Rectal smooth muscle tissue (tissue), 1 donor: ENCODE data around the gene PKNOX1.
"Not testable (repeated sequence)": the region's sequence is repeated elsewhere in the genome, so short reads cannot be mapped to it uniquely, and the experiment has no call there.

Experiments used
- H3K27ac ChIP-seq: one replicate; pipeline ENCODE4 v1.7.0; 2013; ENCODE audit warnings: low read depth, low read length, inconsistent platforms
- H3K27me3 ChIP-seq: one replicate; pipeline ENCODE4 v1.7.0; 2013; ENCODE audit warnings: low read length; ENCODE audit not compliant: control insufficient read depth, insufficient read depth
- H3K36me3 ChIP-seq: one replicate; pipeline ENCODE4 v1.7.0; 2013; ENCODE audit warnings: low read length; ENCODE audit not compliant: control insufficient read depth, insufficient read depth
- H3K4me1 ChIP-seq: one replicate; pipeline ENCODE4 v1.7.0; 2013; ENCODE audit warnings: low read length; ENCODE audit not compliant: control insufficient read depth, insufficient read depth
- H3K4me3 ChIP-seq: one replicate; pipeline ENCODE4 v1.7.0; 2013; ENCODE audit warnings: low read length
- H3K9ac ChIP-seq: one replicate; pipeline ENCODE4 v1.7.0; 2013; ENCODE audit warnings: low read length

PKNOX1 gene

DNA sequence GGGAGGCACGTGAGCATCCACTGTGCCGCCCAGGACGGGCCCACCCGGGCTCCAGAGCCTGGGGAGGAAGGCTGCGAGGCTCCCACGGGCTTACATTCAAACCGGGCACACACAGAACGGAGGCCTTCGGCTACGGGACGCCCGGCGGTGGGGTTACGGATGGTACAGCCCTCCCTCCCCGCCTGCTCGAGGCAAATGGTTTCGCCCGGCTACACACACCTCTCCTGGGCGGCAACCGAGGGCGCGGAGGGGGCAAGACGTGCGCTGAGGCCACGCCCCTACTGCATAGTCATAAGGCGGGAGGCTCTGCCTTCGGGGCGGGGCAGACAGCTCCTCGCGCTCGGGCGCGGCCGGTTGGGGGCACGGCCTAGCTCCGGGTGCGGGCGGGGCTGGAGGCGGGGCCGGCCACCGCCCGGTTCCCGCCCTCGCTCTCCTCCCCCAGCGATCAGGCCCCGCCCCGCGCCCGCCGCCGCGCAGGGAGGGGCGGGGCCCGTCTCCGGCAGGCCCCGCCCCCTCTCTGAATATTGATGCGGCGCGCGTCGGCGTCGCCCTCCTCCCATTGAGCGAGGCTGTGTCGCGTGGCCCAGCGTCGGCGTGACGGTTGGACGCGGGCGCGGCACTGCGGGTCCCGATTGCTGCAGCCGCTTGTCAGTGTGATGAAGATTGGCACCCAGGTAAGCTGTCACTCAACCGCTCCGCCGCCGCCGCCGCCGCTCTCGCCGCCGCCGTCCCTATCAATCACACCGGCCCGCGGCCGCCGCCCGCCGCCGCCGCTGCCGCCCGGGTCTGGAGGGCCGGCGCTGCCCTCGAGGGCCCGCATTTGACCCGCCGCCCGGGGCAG is at the start of gene PKNOX1:
PKNOX1 (plus strand) TSS at position 572 of the 841 bp plus-strand sequence. CDS start 29,820 bp downstream, outside the sequence.
- peak within 1 kb of the TSS; percentile 93 for H3K4me3 ChIP-seq
- H3K4me1 ChIP-seq = peaks cover 7% of the 10 kb centered on the region
- H3K27ac ChIP-seq = peak within 1 kb of the TSS; percentile 92
- no peaks in the 10 kb centered on the region for H3K36me3 ChIP-seq
- peak within 1 kb of the TSS; percentile 42 for H3K9ac ChIP-seq
- no peaks in the 10 kb centered on the region for H3K27me3 ChIP-seq

GRCh38 chr21:42925114-42925926 is 49.0 kb upstream of the PKNOX1 start, which contains the start of gene ERVH48-1:
TSS of gene ERVH48-1 (minus strand) at chr21:42925630. CDS start at chr21:42919006, 6,624 bp downstream.
- Histone ChIP-seq H3K4me1 (peaks cover 2% of the 10 kb centered on the region), H3K9ac (no peak within 1 kb of the TSS), H3K4me3 (no peak within 1 kb of the TSS), H3K27ac (no peak within 1 kb of the TSS), H3K36me3 (no peaks in the 10 kb centered on the region), H3K27me3 (no peaks in the 10 kb centered on the region)

DNA sequence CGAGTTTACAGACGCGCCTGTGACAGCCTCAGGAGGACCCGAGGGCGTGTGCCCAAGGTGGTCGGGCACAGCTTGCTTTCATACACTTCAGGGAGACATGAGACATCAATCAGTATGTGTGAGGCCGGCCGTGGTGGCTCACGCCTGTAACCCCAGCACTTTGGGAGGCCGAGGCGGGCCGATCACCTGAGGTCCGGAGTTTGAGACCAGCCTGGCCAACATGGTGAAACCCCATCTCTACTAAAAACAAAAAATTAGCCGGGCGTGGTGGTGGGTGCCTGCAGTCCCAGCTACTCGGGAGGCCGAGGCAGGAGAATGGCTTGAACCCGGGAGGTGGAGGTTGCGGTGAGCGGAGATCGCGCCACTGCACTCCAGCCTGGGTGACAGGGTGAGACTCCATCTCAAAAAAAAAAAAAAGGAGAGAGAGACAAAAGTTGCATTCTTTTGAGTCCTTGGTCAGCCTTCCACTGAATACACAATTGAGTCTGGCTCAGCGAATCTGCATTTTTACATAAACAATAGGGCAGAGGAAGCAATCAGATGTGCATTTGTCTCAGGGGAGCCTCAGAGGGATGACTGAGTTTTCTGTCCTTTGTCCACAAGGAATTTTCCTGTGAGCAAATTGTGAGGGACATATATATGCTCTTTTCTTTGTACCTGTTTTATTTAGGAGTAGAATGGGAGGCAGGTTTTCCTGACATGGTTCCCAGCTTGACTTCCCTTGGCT is 46.7 kb upstream of the PKNOX1 start:
- H3K27me3 ChIP-seq = not testable (repeated sequence)

DNA sequence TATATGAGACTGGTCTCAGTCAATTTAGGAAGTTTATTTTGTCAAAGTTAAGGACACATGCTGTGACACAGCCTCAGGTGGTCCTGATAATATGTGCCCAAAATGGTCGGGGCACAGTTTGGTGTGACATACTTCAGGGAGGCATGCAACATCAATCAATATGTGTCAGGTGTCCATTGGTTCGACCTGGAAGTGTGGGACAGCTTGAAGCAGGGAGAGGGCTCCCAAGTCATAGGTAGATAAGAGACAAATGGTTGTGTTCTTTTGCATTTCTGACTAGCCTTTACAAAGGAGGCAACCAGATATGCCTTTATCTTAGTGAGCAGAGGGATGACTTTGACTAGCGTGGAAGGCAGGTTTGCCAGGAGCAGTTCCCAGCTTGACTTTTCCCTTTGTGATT is 44.4 kb upstream of the PKNOX1 start:
- no peak overlapping the region for H3K9ac ChIP-seq
- no peaks in the 10 kb centered on the region for H3K4me1 ChIP-seq
- no peaks in the 10 kb centered on the region for H3K36me3 ChIP-seq
- H3K27ac ChIP-seq = no peak overlapping the region
- no peak overlapping the region for H3K4me3 ChIP-seq
- H3K27me3 ChIP-seq = no peaks in the 10 kb centered on the region

More for the DNA sequence above, 46.7 kb upstream of the PKNOX1 start:
- not testable (repeated sequence) for H3K4me1 ChIP-seq, H3K4me3 ChIP-seq, H3K36me3 ChIP-seq, H3K9ac ChIP-seq, H3K27ac ChIP-seq

- H3K4me1 ChIP-seq = no peaks in the 10 kb centered on the region
- no peaks in the 10 kb centered on the region for H3K27me3 ChIP-seq
- no peak overlapping the region for H3K4me3 ChIP-seq
- H3K9ac ChIP-seq = no peak overlapping the region
- H3K27ac ChIP-seq = no peak overlapping the region
- no peaks in the 10 kb centered on the region for H3K36me3 ChIP-seq
Measured at GRCh38 chr21:42931560-42932235, 42.7 kb upstream of the PKNOX1 start.

DNA sequence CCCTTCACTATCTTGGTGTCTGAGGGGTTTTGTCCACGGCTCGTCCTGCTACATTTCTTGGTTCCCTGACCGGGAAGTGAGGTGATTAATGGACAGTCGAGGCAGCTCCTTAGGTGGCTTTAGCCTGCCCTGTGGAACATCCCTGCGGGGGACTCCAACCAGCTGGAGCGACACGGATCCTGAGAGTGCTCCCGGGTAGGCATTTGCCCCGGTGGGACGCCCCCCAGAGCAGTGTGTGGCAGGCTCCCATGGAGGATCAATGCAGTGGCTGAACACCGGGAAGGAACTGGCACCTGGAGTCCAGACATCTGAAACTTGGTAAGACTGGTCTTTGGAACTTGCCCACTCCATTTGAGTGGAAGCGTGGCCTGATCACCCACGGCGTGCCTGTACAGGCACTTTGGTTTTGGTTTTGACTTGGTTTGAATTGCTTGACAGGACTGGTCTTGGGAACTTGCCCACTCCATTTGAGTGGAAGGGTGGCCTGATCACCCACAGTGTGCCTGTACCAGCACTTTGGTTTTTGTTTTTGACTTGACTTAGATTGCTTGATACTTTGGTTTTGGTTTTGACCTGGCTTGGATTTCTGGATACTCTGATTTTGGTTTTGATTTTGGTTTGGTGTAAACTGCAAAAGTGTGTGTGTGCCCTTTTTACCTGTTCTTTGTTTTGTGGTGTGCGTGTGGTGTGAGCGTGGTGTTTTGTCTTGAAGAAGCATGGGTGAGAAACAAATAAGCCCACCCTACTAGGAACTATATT is 41.8 kb upstream of the PKNOX1 start:
- H3K4me1 ChIP-seq, H3K27ac ChIP-seq, H3K9ac ChIP-seq, H3K27me3 ChIP-seq, H3K36me3 ChIP-seq, H3K4me3 ChIP-seq: not testable (repeated sequence)

DNA sequence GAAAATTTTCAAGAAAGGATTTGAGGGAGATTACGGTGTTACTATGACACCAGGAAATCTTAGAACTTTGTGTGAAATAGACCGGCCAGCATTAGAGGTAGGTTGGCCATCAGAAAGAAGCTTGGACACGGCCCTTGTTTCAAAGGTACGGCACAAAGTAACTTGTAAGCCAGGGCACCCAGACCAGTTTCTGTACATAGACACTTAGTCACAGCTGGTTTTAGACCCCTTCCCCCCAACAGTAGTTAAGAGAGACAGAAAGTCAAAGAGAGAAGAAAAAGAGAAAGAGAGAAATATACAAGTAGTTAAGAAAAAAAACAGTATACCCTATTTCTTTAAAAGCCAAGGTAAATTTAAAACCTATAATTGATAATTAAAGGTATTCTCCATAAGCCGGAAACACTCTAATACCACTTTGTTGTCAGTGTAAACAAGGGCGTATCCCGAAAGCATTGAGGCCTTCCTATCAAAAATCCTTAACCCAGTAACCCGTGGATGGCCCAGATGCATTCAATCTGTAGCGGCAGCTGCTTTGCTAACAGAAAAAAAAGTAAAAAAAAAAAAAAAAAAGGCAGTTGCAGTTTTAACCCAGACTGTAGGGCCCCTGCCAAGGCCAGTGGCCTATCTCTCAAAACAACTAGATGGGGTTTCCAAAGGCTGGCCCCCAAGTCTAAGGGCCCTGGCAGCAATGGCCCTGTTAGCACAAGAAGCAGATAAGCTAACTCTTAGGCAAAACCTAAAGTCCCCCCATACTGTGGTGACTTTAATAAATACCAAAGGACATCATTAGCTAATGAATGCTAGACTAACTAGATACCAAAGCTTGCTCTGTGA is 41.0 kb upstream of the PKNOX1 start:
- H3K27me3 ChIP-seq, H3K9ac ChIP-seq, H3K36me3 ChIP-seq, H3K4me1 ChIP-seq, H3K27ac ChIP-seq, H3K4me3 ChIP-seq: not testable (repeated sequence)

- not testable (repeated sequence) for H3K27ac ChIP-seq, H3K4me1 ChIP-seq, H3K36me3 ChIP-seq, H3K4me3 ChIP-seq, H3K9ac ChIP-seq, H3K27me3 ChIP-seq
Measured at GRCh38 chr21:42933973-42934372, 40.4 kb upstream of the PKNOX1 start.

GRCh38 chr21:42936360-42936759 is 38.0 kb upstream of the PKNOX1 start:
- not testable (repeated sequence) for H3K36me3 ChIP-seq, H3K27me3 ChIP-seq, H3K4me3 ChIP-seq, H3K9ac ChIP-seq, H3K4me1 ChIP-seq, H3K27ac ChIP-seq

- H3K27ac ChIP-seq, H3K4me1 ChIP-seq, H3K9ac ChIP-seq, H3K27me3 ChIP-seq, H3K36me3 ChIP-seq, H3K4me3 ChIP-seq: not testable (repeated sequence)
Measured at GRCh38 chr21:42937034-42937940, 37.1 kb upstream of the PKNOX1 start.
